NCI-H1694 (cell line): ENCODE measurements around the gene ENPEP.
"Not testable (repeated sequence)": the region's sequence is repeated elsewhere in the genome, so short reads cannot be mapped to it uniquely, and the experiment has no call there.

Experiments
- DNase-seq: peaks from one replicate; lab custom pipeline; 2025; lab: John Stamatoyannopoulos, UW

The ENPEP gene

DNA sequence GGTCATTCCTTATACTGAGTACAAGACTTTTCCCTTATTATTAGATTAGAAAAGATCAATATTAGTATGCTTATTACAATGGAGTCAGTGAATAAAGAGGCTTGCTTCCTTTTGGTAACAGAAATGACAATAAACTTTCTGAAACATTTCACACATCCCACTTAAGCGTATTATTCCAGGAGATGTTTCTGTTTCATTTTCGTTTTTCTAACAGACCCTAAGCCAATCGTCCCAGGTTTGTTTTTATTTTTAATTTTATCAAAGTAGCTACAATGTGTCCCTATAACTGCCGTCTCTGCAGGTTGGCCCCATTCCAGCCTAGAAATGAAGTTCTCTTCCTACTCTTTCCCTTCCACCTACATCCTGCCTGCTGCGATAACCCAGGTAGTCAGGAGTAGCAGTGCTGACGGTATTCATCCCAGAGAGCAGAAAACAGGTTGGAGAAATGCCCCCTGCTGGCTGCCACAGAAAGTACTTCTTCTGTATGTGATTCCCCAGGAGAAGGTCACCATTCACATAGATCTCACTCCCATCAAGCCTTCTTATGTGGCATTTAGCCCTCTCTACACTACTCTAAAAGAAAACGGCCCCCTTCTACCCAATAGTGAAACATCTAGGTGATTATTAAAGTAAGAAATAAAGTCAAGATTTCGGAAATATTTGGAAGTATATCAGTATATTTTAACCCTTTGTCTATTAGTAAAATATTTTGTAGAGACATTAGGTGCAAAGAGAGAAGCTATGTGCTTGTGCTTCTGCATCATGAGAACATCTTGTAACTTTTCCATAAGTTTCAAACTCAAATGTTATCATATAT lies 40.4 kb downstream of the ENPEP start:
- DNase-seq: peak; percentile 34

DNA sequence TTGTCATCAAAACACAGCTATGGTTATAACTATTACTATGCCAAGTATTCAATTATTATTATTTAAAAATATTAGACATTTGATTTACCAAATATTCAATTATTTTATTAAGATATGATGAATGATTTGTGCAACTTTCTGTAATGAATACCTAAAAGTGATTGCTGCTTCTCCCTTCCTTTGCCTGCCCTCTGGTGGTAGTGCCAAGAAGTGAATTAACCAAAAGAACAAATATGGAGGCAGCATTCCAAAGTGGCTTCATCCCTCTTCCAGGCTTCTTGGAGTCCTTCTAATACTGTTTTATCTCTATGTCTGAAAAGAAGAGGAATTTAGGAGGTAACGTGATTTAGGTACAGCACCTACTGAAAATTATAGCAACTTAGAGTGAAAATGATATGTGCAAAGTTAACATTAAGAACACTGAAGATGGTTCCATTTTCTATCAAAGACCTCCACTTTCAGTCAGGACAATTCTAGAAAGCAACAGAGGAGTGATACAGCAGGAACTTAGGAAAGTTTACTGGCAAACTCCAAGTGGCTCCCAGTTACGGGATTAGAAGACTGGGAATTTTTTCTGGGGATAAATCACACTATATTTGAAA lies 43.0 kb downstream of the ENPEP start:
- no peak for DNase-seq

DNA sequence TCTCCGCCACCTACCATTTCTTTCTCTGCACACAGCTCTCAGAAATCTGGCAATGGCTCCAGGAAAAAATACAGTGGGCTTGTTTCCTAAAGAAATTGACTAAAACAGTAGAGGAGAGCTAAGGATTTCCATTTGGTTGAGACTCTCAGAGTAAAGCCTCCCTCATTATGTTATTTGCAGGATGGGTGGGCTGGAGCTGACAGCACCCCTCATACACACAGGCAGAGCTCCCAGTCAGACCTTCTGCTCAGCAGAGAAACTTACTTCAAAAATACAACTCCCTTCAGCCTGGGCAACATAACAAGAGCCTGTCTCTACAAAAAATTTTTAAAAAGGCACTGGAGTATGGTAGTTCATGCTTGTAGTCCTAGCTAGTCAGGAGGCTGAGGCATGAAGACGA lies 44.9 kb downstream of the ENPEP start:
- DNase-seq: no peak

DNA sequence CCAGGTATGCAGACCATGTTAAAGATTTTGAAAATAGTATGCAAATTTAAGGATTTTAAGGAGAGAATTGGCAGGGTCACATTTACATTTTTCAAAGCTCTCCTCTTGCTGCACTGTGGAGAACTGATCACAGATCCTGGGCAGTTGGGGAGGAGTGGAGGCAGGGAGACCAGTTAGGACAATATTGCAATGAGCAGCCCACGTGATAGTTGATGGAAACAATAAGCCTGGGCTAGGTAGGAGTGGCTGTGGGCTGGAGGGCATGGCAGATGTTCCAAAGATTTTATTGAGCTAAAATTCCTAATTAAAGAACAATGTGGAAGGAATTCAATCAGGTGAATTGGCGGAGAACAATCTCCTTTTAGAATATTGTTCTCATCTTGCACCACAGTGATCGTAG lies 50.6 kb downstream of the ENPEP start:
- DNase-seq: no peak

DNA sequence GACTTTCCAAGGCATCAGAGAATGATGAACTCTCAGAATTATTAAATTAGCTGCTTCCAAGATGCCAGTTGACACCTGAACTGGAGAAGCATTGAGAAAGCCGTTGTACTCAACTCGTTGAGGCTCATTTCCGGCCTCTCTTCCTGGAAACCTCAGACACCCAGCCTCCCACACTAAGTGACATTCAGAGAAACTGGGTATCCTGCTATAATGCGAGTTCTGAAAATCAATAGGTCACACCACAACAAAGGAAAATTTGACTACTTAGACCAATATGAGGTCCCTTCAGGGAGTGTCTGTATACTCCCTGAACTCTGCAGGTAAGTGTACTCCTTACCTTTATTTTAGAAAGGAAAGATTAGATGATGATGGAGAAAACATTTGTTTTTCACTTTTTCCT lies 51.2 kb downstream of the ENPEP start:
- DNase-seq: no peak

DNA sequence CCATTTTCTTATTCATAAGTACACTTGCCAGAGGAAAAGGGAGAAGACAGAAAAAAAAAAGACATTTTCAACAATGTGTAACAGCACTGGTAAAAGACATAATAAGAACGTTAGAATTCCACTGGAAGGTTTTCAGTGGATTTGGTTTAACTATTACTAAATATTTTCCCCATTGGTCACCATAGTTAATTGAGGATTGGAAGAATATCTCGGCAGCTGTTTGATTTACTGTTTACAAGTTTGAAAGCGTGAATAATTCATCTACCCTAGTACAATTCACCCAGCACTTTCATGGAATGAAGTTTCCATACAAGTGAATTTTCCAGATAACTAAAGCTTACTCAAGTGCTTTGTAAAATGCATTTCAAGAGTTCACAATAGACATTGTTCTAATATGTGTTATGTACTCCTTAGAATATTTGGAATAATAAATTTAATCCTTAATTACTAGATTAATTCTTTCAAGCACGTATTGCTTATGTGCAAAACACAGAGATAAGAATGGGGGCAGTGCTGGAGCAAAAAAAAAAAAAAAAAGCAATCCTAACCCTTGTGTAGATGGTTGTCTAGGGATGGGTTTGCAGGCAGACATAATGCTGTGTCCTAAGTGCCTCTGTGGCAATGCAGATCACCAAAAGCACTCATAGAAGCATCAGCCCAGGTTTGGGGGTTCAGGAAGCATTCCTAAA lies 57.1 kb downstream of the ENPEP start:
- DNase-seq: no peak

DNA sequence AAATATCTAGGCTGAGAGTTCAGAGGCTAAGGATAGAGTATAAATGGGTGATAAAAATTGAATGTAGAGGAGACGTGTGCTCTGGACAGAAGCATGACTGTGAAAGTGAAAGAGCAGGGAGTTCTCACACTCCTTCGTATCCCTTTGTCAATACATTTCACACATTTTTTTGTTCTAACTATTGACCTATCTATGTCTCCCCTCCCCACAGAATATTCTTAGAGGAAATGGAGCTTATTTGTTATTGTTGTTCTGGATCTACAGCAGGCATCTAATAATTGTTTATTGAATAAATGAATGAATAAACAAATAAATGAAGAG lies 57.6 kb downstream of the ENPEP start:
- DNase-seq: no peak

DNA sequence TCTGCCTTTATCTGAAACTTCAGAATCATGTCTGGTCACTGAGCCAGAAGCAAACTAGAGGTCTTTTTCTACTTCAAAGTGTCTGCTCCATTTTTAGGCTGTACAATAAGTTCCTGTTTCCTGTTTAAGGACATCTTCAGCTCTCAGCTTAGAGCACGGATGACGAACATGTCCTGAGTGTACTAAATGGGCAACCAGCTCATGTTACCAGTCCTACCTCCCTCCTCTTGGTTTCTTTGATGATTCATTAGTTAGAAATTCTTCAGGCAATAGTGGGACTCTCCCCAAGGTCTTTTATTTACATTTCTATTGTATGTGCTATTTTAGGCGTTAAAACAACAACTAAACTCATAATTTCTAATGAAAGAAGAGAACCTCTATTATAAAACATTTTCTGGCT lies 58.0 kb downstream of the ENPEP start:
- DNase-seq: no peak

DNA sequence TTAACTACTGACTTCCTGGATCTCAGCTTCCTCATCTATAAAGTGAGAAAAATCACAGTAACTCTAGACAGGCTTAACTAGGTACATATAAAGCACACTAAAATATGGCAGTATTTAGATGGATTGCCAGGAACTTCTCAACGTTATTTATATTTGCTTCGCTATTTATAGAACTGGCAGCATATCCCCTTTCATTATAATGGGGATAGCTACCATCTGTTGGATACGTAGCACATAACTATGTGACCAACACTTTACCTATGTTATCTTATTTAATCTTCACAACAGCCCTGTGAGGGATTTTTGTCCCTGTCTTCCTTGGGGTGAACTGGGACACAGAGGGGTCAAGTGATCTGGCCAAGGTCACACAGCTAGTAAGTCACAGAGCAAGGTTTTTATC lies 64.6 kb downstream of the ENPEP start:
- DNase-seq: no peak

DNA sequence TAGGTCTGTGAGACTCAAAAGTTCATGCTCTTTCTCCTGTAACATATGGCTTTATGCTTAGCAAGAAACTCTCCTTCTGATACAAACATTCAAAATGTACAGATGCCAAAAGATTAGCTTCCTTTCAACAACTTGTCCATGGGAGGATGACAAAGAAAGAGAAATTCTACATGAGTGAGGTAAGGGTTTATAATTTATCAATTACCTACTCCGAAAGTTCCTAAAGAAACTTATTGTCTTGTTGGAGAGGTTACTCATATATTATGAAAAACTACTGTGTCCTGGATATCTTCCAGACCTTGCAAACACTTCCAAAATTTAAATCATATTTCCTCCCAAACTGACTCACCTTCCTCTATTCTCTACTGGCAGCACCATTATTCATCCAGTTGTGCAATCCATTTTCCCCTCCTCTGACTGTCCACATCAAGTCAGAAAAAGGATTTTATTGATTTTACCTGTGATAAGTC lies 65.1 kb downstream of the ENPEP start:
- DNase-seq: no peak

DNA sequence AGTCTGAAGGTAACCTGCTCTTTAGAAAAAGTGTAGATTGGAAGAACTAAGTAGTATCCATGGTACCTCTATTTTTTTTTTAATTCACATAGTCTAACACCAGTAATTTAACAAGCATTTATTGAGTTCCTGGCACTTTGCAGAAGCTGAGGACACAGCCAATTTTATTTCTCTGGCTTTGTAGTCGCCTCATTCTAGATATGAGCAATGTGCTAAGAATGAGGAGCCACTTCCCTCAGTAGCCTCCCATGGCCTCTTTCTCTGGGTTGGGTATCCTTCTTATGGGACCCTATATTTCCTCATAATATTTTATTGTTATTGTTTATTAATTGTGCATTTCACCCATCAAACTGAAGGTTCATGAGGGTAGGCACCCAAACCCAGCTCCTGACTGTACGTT lies 67.6 kb downstream of the ENPEP start:
- no peak for DNase-seq

DNA sequence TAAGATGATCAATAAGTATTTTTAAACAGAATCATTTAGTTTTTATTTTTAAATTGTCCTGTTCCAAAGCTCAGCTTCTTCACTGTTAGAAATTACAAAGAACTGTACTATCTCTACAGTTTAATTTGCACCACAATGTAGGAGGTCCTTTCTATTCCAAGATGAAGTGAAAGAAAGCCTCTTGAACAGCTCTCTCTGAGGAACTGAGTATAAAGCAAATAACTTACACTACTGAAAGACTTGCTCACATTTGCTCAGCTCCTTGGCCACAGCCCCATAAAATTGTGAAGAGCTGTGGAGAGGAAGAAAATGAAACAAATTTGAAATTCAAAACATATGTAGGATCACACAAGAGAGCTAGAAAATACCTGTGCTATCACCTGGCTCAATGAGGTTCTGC lies 68.6 kb downstream of the ENPEP start:
- DNase-seq: no peak

DNA sequence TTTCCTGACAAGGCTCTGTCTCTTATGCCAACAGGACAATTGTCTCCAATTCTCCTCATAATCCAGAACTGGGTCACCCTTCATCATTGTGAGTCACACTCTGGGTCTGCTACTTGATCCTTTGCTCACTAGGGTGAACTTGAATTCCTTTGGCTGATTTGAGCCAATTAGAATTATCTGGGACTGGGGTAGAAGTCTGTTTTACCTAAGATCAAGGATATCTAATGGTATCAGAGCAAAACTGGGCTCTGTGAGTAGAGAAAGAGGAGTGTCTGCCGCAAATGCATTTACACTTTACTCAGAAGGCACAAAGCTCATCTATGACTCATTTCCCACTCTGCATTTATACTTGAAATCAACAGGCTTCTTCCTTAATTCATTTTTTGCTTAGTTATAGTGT lies 74.3 kb downstream of the ENPEP start:
- no peak for DNase-seq

DNA sequence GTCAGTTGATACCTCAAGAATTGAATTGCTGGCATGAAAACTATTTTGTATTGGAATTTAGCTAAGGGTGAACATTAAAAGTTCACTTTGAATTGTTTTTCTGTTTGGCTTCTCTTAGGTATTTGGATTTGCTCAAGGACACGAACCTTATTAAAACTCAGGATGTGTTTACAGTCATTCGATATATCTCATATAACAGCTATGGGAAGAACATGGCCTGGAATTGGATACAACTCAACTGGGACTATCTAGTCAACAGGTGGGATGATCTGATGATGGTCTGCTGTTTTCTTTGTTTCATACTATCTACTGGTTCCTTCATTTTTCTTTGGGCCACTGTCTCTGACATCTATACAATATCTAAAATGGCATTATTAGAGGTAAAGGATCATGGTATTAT lies 77.2 kb downstream of the ENPEP start:
- DNase-seq: no peak

DNA sequence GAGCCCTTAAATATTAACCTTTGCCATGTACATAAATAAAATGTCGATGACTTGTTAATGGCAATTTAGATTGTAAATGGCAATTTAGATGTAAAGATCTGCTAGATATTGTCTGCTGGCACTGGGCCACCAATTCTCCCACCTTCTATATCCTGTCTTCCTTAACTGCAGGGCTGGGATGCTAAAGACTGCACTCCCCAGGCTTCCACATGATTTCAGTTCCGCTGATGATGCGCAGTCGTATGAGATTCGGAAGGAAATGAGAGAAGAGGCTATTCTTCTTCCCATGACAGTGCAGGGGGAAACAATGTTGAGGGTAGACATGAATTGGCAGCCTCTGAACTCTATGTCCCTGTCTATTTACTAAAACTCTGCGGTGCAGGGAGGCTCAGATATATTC lies 91.3 kb downstream of the ENPEP start:
- DNase-seq: no peak

DNA sequence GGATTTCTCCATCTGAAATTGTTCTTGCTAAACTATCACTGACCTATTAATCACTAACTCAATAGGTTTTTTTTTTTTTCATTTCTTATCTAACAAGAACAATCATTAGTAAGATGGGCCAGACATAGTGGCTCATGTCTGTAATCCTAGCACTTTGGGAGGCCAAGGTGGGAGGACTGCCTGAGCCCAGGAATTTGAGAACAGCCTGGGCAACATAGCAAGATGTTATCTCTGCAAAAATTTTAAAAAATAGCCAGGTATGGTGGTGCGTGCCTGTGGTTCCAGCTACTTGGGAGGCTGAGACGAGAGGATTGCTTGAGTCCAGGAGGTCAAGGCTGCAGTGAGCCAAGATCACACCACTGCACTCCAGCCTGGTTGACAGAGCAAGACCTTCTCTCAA lies 100.7 kb downstream of the ENPEP start:
- not testable (repeated sequence) for DNase-seq

DNA sequence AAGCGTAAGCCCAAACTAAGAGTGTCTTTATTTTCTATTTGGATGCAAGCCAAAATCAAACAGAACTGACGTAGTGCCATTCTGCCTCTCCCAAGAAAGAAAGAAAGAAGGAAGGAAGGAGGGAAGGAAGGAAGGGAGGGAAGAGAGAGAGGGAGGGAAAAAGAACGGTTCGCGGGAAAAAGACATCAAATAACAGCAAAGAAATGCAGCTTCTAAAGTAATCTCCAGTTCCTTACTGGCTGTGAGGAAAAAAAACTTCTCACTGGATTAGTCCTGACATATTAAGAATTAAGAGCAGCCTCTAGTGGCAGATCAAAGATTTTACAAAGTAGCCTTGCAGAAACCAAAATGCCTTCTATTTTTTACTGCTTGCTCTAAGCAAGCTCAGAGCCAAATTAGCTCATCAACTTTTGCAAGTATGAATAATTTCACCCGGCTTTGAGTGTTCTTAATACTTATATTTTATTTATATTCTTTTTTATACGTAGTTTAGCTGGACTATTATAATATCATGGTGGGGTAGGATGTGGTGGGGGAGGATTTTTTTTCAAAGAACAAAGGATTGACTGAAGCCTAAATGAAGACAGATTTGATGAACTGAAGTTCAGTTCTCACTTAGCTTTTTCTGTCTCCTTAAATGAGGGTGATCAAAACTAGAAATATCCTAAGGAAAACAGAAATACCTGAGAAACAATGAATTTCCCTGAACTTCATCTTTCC lies 110.3 kb downstream of the ENPEP start:
- DNase-seq: peak; percentile 1

DNA sequence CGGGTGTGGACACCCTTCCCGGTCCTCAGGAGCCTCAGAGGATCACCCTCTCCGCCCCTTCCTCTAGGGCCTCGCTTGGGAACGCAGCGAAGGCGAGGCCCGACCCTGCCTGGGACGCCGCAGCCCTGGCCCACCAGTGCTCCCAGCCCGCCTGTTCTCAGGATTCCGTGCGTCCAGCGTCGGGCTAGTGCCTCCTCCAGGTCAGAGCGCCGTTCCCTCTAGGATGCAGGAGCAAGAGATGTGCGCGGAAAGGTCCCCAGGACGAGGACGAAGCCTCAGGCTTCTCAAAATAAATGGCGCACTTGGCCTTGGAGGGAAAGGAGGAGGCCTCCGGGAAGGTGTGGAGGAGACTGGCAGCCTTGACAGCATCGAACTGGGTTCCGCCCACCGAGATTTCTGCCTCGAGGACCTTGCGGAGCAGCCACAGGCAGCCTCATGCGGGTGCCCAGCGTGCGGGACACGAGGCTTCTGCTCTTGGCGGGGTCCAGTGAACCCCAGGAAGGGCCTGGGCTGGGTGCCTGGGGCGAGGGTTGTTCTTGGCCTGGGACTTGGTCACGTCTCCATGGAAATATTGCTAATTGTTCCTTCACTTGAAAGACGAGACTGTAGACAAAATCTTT lies 111.8 kb downstream of the ENPEP start:
- DNase-seq: no peak

DNA sequence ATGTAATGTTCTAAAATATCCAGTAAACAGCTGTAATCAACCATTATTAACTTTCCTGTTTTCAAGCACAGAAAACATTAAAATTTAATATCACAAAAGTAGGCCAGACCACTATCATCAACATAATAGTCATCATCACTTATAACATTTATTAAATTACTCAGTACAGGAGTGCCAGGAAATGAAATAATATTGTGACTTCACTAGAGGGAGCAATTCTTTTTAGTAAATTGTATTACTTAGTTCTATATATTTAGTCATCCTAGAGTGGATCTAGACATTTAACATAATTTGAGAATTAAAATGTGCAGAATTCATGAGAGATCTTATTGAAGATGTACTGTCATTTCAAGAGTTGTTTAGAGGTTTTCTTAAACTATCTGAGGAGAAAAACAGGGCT lies 113.3 kb downstream of the ENPEP start:
- no peak for DNase-seq

DNA sequence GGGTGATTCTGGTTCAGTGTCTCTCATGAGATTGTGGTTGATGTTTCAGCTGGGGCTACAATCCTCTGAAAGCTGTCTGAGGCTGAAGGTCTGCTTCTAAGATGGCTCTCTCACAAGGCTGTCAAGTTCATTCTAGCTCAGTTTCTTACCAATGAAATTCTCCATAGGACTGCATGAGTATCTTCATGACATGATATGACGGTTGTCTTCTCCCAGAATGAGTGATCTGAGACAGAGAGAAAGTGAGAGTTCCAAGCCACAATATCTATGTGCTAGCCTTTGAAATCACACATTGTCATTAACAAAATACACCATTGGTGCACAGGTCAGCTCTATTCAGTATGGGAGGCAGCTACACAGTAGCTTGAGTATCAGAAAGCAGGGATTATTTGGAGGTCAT lies 119.6 kb downstream of the ENPEP start:
- DNase-seq: no peak

DNA sequence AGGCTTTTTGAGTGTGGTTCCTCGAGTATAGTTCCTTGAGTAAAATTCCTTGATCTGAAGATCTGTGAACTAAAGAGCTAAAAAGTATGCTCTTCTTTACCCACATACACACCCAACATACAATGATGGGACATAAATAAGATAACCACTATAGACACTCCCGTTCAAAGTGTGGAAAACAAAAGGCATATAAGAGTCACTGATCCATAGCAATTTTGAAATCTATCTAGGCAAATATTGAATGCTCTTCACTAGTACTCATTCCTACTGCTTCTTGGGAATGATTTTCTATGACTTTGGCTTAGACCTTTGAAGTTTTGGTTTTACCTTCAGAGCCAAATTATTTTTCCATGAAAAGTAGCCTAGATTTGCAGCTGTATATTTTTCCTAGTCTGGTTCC lies 120.5 kb downstream of the ENPEP start:
- no peak for DNase-seq

DNA sequence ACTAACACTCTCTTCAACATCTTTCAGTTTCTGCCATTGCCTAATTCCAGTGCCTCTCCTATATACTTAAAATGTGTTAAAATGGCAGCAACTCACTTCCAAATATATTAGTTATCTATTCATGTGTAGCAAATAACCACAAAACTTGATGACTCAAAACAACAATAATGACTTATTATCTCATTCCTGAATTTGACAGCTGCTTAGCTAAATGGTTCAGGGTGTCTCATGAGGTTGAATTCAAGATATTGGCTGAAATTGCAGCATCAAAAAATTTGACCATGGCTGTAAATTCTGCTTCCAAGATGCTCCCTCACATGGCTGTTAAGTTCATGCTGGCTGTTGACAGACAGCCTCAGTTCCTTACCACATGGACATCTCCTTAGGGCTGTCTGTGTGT lies 121.6 kb downstream of the ENPEP start:
- DNase-seq: no peak
